GM12892 (cell line): ENCODE measurements around the gene CDC45.

ENCODE experiments used
- DNase-seq: peaks from one replicate; pipeline ENCODE4 v3.0.0; 2011; ENCODE audit not compliant: insufficient read length
- FAIRE-seq: peaks from 2 replicates; lab custom pipeline; 2011; peaks lifted over from hg19 to GRCh38; lab: Jason Lieb, UNC
- POLR2A ChIP-seq: IDR thresholded peaks from 2 replicates; pipeline ENCODE4 v1.6.1; 2011; ENCODE audit warnings: low read depth, low read length, control low read depth
- POLR2AphosphoS5 ChIP-seq: IDR thresholded peaks from 2 replicates; pipeline ENCODE4 v1.6.1; 2011; ENCODE audit warnings: low read depth, low read length, control low read depth
- TAF1 ChIP-seq: IDR thresholded peaks from 2 replicates; pipeline ENCODE4 v1.6.1; 2011; ENCODE audit warnings: low read depth, mild to moderate bottlenecking, control low read depth, low read length, borderline replicate concordance

Gene CDC45

GRCh38 chr22:19568337-19569275 is 88.9 kb downstream of the CDC45 start:
- DNase-seq = no peak
- TF ChIP-seq POLR2A (no peak), TAF1 (no peak), POLR2AphosphoS5 (no peak)
- FAIRE-seq = no peak

- DNase-seq (no peak), FAIRE-seq (no peak)
- TF ChIP-seq TAF1 (no peak), POLR2AphosphoS5 (no peak), POLR2A (no peak)
These were observed 89.5 kb downstream of the CDC45 start for GRCh38 chr22:19569276-19569640.

- DNase-seq (no peak), FAIRE-seq (no peak)
- no peak for TF ChIP-seq POLR2AphosphoS5
- TF ChIP-seq TAF1 = no peak
- no peak for TF ChIP-seq POLR2A
These were observed 90.3 kb downstream of the CDC45 start for GRCh38 chr22:19569976-19570375.
